Neural progenitor cell (in vitro differentiated cells): Measurements from ENCODE around the gene CFAP52.

Experiments used
- CTCF ChIP-seq: fragments of 200-600 bp; sonication (generic); IDR thresholded peaks from 2 replicates; pipeline ENCODE4 v1.5.1; 2017; ENCODE audit warnings: antibody characterized with exemption, mild to moderate bottlenecking
- EZH2 ChIP-seq: fragments of 200-600 bp; sonication (generic); IDR thresholded peaks from 2 replicates; pipeline ENCODE4 v1.6.1; 2017; ENCODE audit warnings: antibody characterized with exemption, mild to moderate bottlenecking, moderate library complexity

GRCh38 chr17:9566067-9566466 lies 10.4 kb upstream of the CFAP52 start:
- TF ChIP-seq EZH2 (no peak), CTCF (no peak)
